Measurements from ENCODE around the gene HIVEP2. TPM values are rescaled to one million over a fixed set of nuclear protein-coding genes. Genes with fewer than 3 reads are reported as not detected.

HIVEP2 gene
- total and polyA plus RNA-seq, 4 experiments from 2014 or later: 5.0 to 92.7 (median 56.7) TPM

- H3K36me3 Mint-ChIP-seq: peaks cover 7 to 11% of the 10 kb centered on the region in 2 donors
- H3K4me1 Mint-ChIP-seq: peaks cover 70 to 98% (median 87%) of the 10 kb centered on the region in 4 donors
Measured at GRCh38 chr6:142885182-142885867, 59.7 kb downstream of the HIVEP2 start.

GRCh38 chr6:142884214-142885035 is 60.6 kb downstream of the HIVEP2 start:
- H3K27ac ChIP-seq (ENCODE audit: low read depth, low read length): peak overlapping the region; percentile 80
- no peaks in the 10 kb centered on the region for H3K36me3 ChIP-seq (ENCODE audit: insufficient read depth, low read length)
- ChIA-PET CTCF (ENCODE audit: partially characterized antibody) (interaction anchor here (1.0 to 5.8 kb wide), 11 partner anchors 17 to 395 kb away, joined by 3 to 34 read pairs (median 6); no protein-coding TSS in a partner anchor), POLR2A (ENCODE audit: partially characterized antibody) (interaction anchor here (1.1 to 8.1 kb wide), 22 partner anchors 9 to 106 kb away, joined by 3 to 124 read pairs (median 7); partner anchors contain the start of gene HIVEP2)
- H3K9me3 ChIP-seq (ENCODE audit: control insufficient read depth in 1 of 2, low read length in 2 of 2): no peaks in the 10 kb centered on the region
- H3K9me3 Mint-ChIP-seq: no peaks in the 10 kb centered on the region
- peak overlapping the region; percentile 54 to 64 for H3K4me3 ChIP-seq (ENCODE audit: low read length in 2 of 2)
- no peaks in the 10 kb centered on the region for H3K27me3 ChIP-seq (ENCODE audit: insufficient read depth, low read length)
- intact Hi-C loops (cut with micrococcal nuclease): loop anchor here (1.0 to 2.0 kb wide), 7 partner anchors 12 to 192 kb away; no protein-coding TSS in a partner anchor
- peak overlapping the region; percentile 90 to 99 (median 94) for H3K4me3 Mint-ChIP-seq
- H3K27me3 Mint-ChIP-seq: no peaks in the 10 kb centered on the region
- H3K36me3 Mint-ChIP-seq: peaks cover 12 to 20% of the 10 kb centered on the region in 2 donors
- peaks cover 100% of the 10 kb centered on the region for H3K4me1 ChIP-seq (ENCODE audit: insufficient read depth, low read length)
- H3K27ac Mint-ChIP-seq: peak overlapping the region; percentile 92 to 100 (median 100)
- no peak for DNase-seq
- peaks cover 73 to 98% (median 88%) of the 10 kb centered on the region in 4 donors for H3K4me1 Mint-ChIP-seq

More at GRCh38 chr6:142885182-142885867, 59.7 kb downstream of the HIVEP2 start:
- Mint-ChIP-seq H3K27ac (peak overlapping the region; percentile 92 to 100 (median 100)), H3K27me3 (no peaks in the 10 kb centered on the region), H3K4me3 (peak overlapping the region; percentile 90 to 99 (median 94)), H3K9me3 (no peaks in the 10 kb centered on the region)
- peaks cover 100% of the 10 kb centered on the region for H3K4me1 ChIP-seq (ENCODE audit: insufficient read depth, low read length)
- no peaks in the 10 kb centered on the region for H3K27me3 ChIP-seq (ENCODE audit: insufficient read depth, low read length)
- ChIA-PET CTCF (ENCODE audit: partially characterized antibody) (interaction anchor here (0.7 to 5.8 kb wide), 24 partner anchors 15 to 394 kb away, joined by 3 to 34 read pairs (median 4); no protein-coding TSS in a partner anchor), POLR2A (ENCODE audit: partially characterized antibody) (interaction anchor here (0.7 to 8.1 kb wide), 25 partner anchors 9 to 107 kb away, joined by 3 to 124 read pairs (median 7); partner anchors contain the start of gene HIVEP2)
- H3K9me3 ChIP-seq (ENCODE audit: control insufficient read depth in 1 of 2, low read length in 2 of 2): no peaks in the 10 kb centered on the region
- peak overlapping the region; percentile 54 to 64 for H3K4me3 ChIP-seq (ENCODE audit: low read length in 2 of 2)
- no peaks in the 10 kb centered on the region for H3K36me3 ChIP-seq (ENCODE audit: insufficient read depth, low read length)
- DNase-seq: peak; percentile 75 to 90 (median 80)
- intact Hi-C loops (cut with micrococcal nuclease): loop anchor here (1.0 to 2.0 kb wide), 7 partner anchors 13 to 193 kb away; no protein-coding TSS in a partner anchor
- H3K27ac ChIP-seq (ENCODE audit: low read depth, low read length): peak overlapping the region; percentile 80

GRCh38 chr6:142883011-142883410 is 62.0 kb downstream of the HIVEP2 start:
- Histone ChIP-seq H3K27me3 (ENCODE audit: insufficient read depth, low read length) (no peaks in the 10 kb centered on the region), H3K4me3 (ENCODE audit: low read length in 2 of 2) (no peak overlapping the region), H3K36me3 (ENCODE audit: insufficient read depth, low read length) (no peaks in the 10 kb centered on the region), H3K4me1 (ENCODE audit: insufficient read depth, low read length) (peaks cover 100% of the 10 kb centered on the region), H3K27ac (ENCODE audit: low read depth, low read length) (peak overlapping the region; percentile 11), H3K9me3 (ENCODE audit: control insufficient read depth in 1 of 2, low read length in 2 of 2) (no peaks in the 10 kb centered on the region)
- Mint-ChIP-seq H3K4me3 (peak overlapping the region in 4 of 8 donors; percentile 13 to 65 (median 60)), H3K4me1 (peaks cover 72 to 96% (median 87%) of the 10 kb centered on the region in 4 donors), H3K27ac (peak overlapping the region in 6 of 7 donors; percentile 71 to 100 (median 86)), H3K27me3 (no peaks in the 10 kb centered on the region), H3K9me3 (no peaks in the 10 kb centered on the region), H3K36me3 (peaks cover 18 to 30% of the 10 kb centered on the region in 2 donors)
- intact Hi-C loops (cut with micrococcal nuclease): no loop called here
- no peak for DNase-seq
- POLR2A ChIA-PET (ENCODE audit: partially characterized antibody): interaction anchor here (1.0 to 8.1 kb wide), 11 partner anchors 9 to 117 kb away, joined by 3 to 124 read pairs (median 37); partner anchors contain the start of gene HIVEP2
- CTCF ChIA-PET (ENCODE audit: partially characterized antibody): interaction anchor here (0.7 to 5.8 kb wide), 15 partner anchors 11 to 190 kb away, joined by 3 to 34 read pairs (median 5); no protein-coding TSS in a partner anchor

GRCh38 chr6:142881761-142882160 is 63.2 kb downstream of the HIVEP2 start:
- Histone ChIP-seq H3K27me3 (ENCODE audit: insufficient read depth, low read length) (no peaks in the 10 kb centered on the region), H3K4me3 (ENCODE audit: low read length in 2 of 2) (no peak overlapping the region), H3K27ac (ENCODE audit: low read depth, low read length) (peak overlapping the region; percentile 3), H3K9me3 (ENCODE audit: control insufficient read depth in 1 of 2, low read length in 2 of 2) (no peaks in the 10 kb centered on the region), H3K4me1 (ENCODE audit: insufficient read depth, low read length) (peaks cover 100% of the 10 kb centered on the region), H3K36me3 (ENCODE audit: insufficient read depth, low read length) (no peaks in the 10 kb centered on the region)
- ChIA-PET CTCF (ENCODE audit: partially characterized antibody) (interaction anchor here (0.8 to 5.8 kb wide), 9 partner anchors 10 to 189 kb away, joined by 3 to 34 read pairs (median 4); no protein-coding TSS in a partner anchor), POLR2A (ENCODE audit: partially characterized antibody) (interaction anchor here (0.7 to 8.1 kb wide), 12 partner anchors 10 to 64 kb away, joined by 3 to 124 read pairs (median 6); partner anchors contain the start of gene HIVEP2)
- H3K36me3 Mint-ChIP-seq: peaks cover 27 to 37% of the 10 kb centered on the region in 2 donors
- peak overlapping the region in 2 of 8 donors; percentile 46 to 52 for H3K4me3 Mint-ChIP-seq
- no peaks in the 10 kb centered on the region for H3K27me3 Mint-ChIP-seq
- H3K4me1 Mint-ChIP-seq: peaks cover 70 to 95% (median 85%) of the 10 kb centered on the region in 4 donors
- no peaks in the 10 kb centered on the region for H3K9me3 Mint-ChIP-seq
- H3K27ac Mint-ChIP-seq: peak overlapping the region; percentile 63 to 79 (median 73)
- intact Hi-C loops (cut with micrococcal nuclease): no loop called here
- no peak for DNase-seq

GRCh38 chr6:142881290-142881689 is 63.7 kb downstream of the HIVEP2 start:
- H3K27me3 ChIP-seq (ENCODE audit: insufficient read depth, low read length): no peaks in the 10 kb centered on the region
- ChIA-PET POLR2A (ENCODE audit: partially characterized antibody) (interaction anchor here (1.2 to 8.1 kb wide), 9 partner anchors 9 to 65 kb away, joined by 3 to 124 read pairs (median 6); partner anchors contain the start of gene HIVEP2), CTCF (ENCODE audit: partially characterized antibody) (interaction anchor here (0.8 to 5.8 kb wide), 8 partner anchors 11 to 133 kb away, joined by 3 to 34 read pairs (median 4); no protein-coding TSS in a partner anchor)
- DNase-seq: no peak
- Mint-ChIP-seq H3K4me1 (peaks cover 69 to 95% (median 85%) of the 10 kb centered on the region in 4 donors), H3K4me3 (peak overlapping the region in 2 of 8 donors; percentile 7 to 46), H3K9me3 (no peaks in the 10 kb centered on the region), H3K27ac (peak overlapping the region in 6 of 7 donors; percentile 63 to 86 (median 74)), H3K27me3 (no peaks in the 10 kb centered on the region), H3K36me3 (peaks cover 29 to 38% of the 10 kb centered on the region in 2 donors)
- no peak overlapping the region for H3K4me3 ChIP-seq (ENCODE audit: low read length in 2 of 2)
- intact Hi-C loops (cut with micrococcal nuclease): no loop called here
- H3K4me1 ChIP-seq (ENCODE audit: insufficient read depth, low read length): peaks cover 100% of the 10 kb centered on the region
- H3K27ac ChIP-seq (ENCODE audit: low read depth, low read length): no peak overlapping the region
- no peaks in the 10 kb centered on the region for H3K36me3 ChIP-seq (ENCODE audit: insufficient read depth, low read length)
- H3K9me3 ChIP-seq (ENCODE audit: control insufficient read depth in 1 of 2, low read length in 2 of 2): no peaks in the 10 kb centered on the region

- no peaks in the 10 kb centered on the region for H3K9me3 ChIP-seq (ENCODE audit: control insufficient read depth in 1 of 2, low read length in 2 of 2)
- Mint-ChIP-seq H3K27ac (peak overlapping the region; percentile 62 to 95 (median 86)), H3K27me3 (no peaks in the 10 kb centered on the region), H3K4me1 (peaks cover 70 to 96% (median 85%) of the 10 kb centered on the region in 4 donors), H3K4me3 (peak overlapping the region in 4 of 8 donors; percentile 12 to 54 (median 48)), H3K9me3 (no peaks in the 10 kb centered on the region), H3K36me3 (peaks cover 39 to 45% of the 10 kb centered on the region in 2 donors)
- H3K4me3 ChIP-seq (ENCODE audit: low read length in 2 of 2): no peak overlapping the region
- no peak overlapping the region for H3K27ac ChIP-seq (ENCODE audit: low read depth, low read length)
- H3K4me1 ChIP-seq (ENCODE audit: insufficient read depth, low read length): peaks cover 100% of the 10 kb centered on the region
- ChIA-PET CTCF (ENCODE audit: partially characterized antibody) (no interaction called here), POLR2A (ENCODE audit: partially characterized antibody) (interaction anchor here (8.1 kb wide), 1 partner anchor 23 kb away, joined by 45 read pairs; no protein-coding TSS in a partner anchor)
- no peaks in the 10 kb centered on the region for H3K36me3 ChIP-seq (ENCODE audit: insufficient read depth, low read length)
- no peaks in the 10 kb centered on the region for H3K27me3 ChIP-seq (ENCODE audit: insufficient read depth, low read length)
- intact Hi-C loops (cut with micrococcal nuclease): no loop called here
- DNase-seq: no peak
Measured at GRCh38 chr6:142880201-142880600, 64.8 kb downstream of the HIVEP2 start.
